ENCODE data around the gene GRK3. TPM values are rescaled to one million over a fixed set of nuclear protein-coding genes. Genes with fewer than 3 reads are reported as not detected.
A peak's percentile ranks its signal among the peaks of the same experiment; 100 is the strongest.
"Not testable (repeated sequence)": the region's sequence is repeated elsewhere in the genome, so short reads cannot be mapped to it uniquely, and the experiment has no call there.

GRK3 gene
- total RNA-seq: 10 to 100 TPM; 11.0 to 18.7 (median 13.2) TPM
- polyA plus RNA-seq: 5.4 TPM
- long read RNA-seq, donor 1, full-length matches to known transcripts: 9 of 24 reads
- long read RNA-seq, donor 1, partial matches to known transcripts: 3 of 24 reads
- long read RNA-seq, donor 1, other reads (novel, unspliced or antisense): 12 of 24 reads
- long read RNA-seq, donor 2, full-length matches to known transcripts: 5 of 9 reads
- long read RNA-seq, donor 2, partial matches to known transcripts: 1 of 9 reads
- long read RNA-seq, donor 2, other reads (novel, unspliced or antisense): 3 of 9 reads
- long read RNA-seq, donor 3, full-length matches to known transcripts: 4 of 28 reads
- long read RNA-seq, donor 3, partial matches to known transcripts: 7 of 28 reads
- long read RNA-seq, donor 3, other reads (novel, unspliced or antisense): 17 of 28 reads
- long read RNA-seq, donor 4, full-length matches to known transcripts: 2 of 6 reads
- long read RNA-seq, donor 4, partial matches to known transcripts: 1 of 6 reads
- long read RNA-seq, donor 4, other reads (novel, unspliced or antisense): 3 of 6 reads

DNA sequence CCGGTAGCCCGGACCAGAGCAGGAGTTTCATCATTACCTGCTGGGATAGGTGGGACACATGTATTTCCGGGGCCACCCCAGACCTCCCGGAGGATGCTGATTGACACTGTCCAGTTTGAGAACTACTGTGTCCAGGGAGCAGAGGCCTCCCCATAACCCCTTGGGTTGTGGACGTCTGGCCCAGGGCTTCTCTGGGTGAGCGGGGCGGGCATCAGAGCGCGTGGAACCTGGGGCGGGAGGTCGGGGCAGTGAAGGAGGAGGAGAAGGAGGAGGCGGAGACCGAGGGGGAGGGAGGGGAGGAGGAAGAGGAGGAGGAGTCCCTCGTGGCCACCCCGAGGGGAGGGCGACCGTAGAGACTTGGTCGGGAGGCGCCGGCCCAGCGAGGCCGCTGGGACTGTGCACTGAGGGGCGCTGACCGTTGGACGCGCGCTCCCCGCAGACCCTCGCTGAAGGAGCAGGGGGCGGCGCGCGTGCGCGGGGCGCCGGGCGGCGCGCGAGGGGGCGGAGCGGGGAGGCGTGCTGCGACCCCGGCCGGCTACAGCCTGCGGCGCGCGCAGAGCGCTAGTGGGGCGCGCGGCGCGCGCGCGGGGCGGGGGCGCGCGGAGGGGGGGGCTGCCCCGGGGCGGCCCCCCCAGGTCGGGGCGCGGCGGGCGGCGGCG lies at the start of gene GRK3:
TSS of gene GRK3 (plus strand) at position 356 of the 659 bp plus-strand sequence. CDS start 366 bp downstream, outside the sequence.
- Histone ChIP-seq H3K27ac (ENCODE audit: low read length) (peak within 1 kb of the TSS; percentile 19), H3K4me1 (ENCODE audit: control insufficient read depth, insufficient read depth, low read length) (no peaks in the 10 kb centered on the region), H3K9me3 (ENCODE audit: control insufficient read depth, low read length) (no peaks in the 10 kb centered on the region), H3K4me3 (ENCODE audit: low read length) (peak within 1 kb of the TSS; percentile 86), H3K27me3 (ENCODE audit: control insufficient read depth, insufficient read depth) (no peaks in the 10 kb centered on the region)
- whole genome bisulfite sequencing: 1% methylated on average over 70 of the region's 73 CpGs
- DNase-seq (peak; percentile 76 to 88 (median 82)), ATAC-seq (peak; percentile 88 to 90)
- intact Hi-C loops (cut with DNase I): loop anchor here in 1 of 4 donors (10.0 kb wide), 1 partner anchor 130 kb away; no protein-coding TSS in a partner anchor

DNA sequence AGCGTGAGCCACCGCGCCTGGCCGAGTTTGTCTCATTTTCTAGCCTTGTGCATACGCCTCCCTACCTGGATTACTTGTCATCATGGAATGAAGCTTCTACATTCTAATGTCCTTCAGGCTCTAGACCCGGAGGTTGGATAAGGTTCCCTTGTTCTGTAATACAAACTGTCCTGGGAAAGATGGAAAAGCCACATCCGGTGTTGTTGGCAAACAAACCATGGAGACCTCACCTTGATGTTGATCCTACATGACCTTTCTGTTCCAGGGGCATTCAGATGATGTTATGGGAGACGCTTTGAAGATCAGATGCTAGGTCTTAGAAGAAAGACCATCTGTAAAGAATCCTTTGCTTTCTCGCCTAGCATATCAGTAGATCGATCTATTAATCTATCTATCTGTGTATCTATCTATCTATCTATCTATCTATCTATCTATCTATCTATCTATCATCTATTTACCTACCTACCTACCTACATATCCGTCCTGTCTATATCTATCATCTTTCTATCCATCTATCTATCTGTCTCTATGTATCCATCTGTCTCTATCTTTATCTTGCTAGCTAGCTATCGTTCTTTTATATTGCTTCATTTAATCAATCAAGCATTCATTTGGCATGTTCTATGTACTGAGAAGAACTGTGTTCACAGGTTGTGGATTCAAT lies 46.3 kb upstream of the GRK3 start:
- no peaks in the 10 kb centered on the region for H3K9me3 ChIP-seq (ENCODE audit: control insufficient read depth, low read length)
- no peaks in the 10 kb centered on the region for H3K27me3 ChIP-seq (ENCODE audit: control insufficient read depth, insufficient read depth)
- intact Hi-C loops (cut with DNase I): no loop called here
- no peak overlapping the region for H3K27ac ChIP-seq (ENCODE audit: low read length)
- ATAC-seq (no peak), DNase-seq (no peak)
- WGBS: 92% methylated on average over 12 of the region's 12 CpGs
- no peaks in the 10 kb centered on the region for H3K4me1 ChIP-seq (ENCODE audit: control insufficient read depth, insufficient read depth, low read length)
- H3K4me3 ChIP-seq (ENCODE audit: low read length): no peak overlapping the region

DNA sequence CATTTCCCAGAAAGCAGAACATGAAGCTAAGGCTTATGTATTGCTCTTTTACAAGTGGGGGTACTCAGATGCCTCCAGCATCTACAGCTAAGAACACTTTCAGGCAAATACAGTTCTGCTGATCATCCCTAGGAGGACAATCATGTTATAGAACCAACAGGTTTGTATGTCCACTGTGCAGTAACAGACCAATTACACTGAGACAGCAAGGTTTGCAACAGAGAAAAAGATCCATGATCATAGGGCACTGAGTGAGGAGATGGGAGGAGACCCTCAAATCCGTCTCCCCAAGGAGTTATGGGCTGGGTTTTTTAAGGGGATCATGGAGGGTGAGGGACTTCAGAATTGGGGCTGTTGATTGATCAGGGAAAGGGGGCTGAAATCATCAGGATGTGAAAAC lies 39.1 kb upstream of the GRK3 start:
- 85% methylated on average over 1 of the region's 1 CpG for WGBS
- Histone ChIP-seq H3K27me3 (ENCODE audit: control insufficient read depth, insufficient read depth) (no peaks in the 10 kb centered on the region), H3K27ac (ENCODE audit: low read length) (no peak overlapping the region), H3K4me3 (ENCODE audit: low read length) (no peak overlapping the region), H3K4me1 (ENCODE audit: control insufficient read depth, insufficient read depth, low read length) (no peaks in the 10 kb centered on the region), H3K9me3 (ENCODE audit: control insufficient read depth, low read length) (no peaks in the 10 kb centered on the region)
- intact Hi-C loops (cut with DNase I): no loop called here
- DNase-seq: no peak
- no peak for ATAC-seq

DNA sequence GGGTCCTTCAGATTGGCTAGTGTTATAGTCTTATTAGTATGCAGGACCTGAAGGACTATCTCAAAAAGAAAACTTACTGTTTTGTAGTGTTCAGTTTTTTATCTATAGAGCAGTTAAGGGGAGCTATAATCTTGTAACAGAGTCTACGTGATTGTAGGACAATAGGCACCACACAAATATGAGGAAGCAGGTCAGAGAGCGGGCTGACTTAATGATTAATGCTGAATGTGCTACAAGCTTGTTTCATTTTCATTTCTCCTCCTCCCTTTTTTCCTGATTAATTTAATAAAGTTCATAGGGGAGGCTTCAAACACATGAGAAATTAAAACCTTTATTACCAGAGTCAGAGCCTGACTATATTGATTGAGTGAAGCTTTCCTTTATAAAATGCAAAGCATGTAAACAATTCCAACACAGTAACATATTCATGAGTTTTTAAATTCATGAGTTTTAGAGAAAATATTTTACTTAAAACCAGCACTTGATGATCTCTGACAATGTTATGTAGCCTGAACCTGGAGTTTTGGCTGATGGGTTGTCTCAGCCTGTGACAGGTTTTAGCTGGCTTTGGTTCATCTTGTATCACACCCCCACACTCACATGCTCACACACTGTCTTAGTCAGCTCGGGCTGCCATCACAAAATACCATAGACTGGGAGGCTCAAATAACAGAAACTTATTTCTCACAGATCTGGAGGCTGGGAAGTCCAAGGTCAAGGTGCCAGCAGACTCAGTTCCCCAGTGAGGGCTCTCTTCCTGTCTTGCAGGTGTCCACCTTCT lies 38.5 kb upstream of the GRK3 start:
- H3K4me1 ChIP-seq (ENCODE audit: control insufficient read depth, insufficient read depth, low read length); H3K4me3 ChIP-seq (ENCODE audit: low read length); H3K9me3 ChIP-seq (ENCODE audit: control insufficient read depth, low read length); DNase-seq; ATAC-seq; intact Hi-C loops (cut with DNase I); H3K27ac ChIP-seq (ENCODE audit: low read length); H3K27me3 ChIP-seq (ENCODE audit: control insufficient read depth, insufficient read depth): not testable (repeated sequence)
- WGBS: 69% methylated on average over 3 of the region's 3 CpGs

DNA sequence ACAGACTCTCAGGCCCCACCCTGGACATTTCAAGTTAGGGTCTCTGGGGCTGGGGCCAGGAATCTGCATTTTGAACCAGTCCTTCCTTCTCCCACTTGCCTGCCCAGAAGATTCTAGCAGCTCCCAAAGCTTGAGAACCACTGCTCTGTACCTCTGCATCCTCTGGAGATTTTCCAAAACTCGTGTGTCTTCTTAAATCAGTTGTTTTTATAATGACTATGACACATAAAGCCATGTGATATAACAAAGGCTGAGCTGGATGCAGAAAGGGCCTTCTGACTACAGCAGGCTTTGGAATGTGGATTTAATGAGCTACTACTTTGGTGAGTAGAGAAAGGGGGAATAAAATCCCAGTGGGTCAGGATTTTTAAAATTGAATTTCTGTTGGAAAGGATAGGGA lies 37.5 kb upstream of the GRK3 start:
- H3K9me3 ChIP-seq (ENCODE audit: control insufficient read depth, low read length); ATAC-seq; DNase-seq; intact Hi-C loops (cut with DNase I); H3K27me3 ChIP-seq (ENCODE audit: control insufficient read depth, insufficient read depth); H3K27ac ChIP-seq (ENCODE audit: low read length); H3K4me3 ChIP-seq (ENCODE audit: low read length); H3K4me1 ChIP-seq (ENCODE audit: control insufficient read depth, insufficient read depth, low read length): not testable (repeated sequence)
- 23% methylated on average over 1 of the region's 1 CpG for WGBS

DNA sequence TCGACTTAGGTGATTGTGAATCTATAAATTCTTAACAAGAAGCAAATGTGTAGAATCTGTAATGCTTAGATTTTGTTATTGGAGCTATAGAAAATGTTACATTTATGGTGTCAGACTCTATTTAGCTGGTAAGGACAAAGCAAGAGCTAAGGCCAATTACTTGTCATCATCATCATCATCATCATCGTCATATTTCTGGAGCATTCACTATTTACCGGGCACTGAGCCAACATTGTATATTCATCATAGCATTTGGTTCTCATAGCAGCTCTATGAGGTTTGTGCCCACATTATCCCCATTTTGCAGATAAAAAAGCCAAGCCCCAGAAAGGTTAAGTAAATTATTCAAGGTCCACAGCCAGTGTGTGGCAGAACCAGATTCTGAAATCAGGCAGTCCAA lies 36.4 kb upstream of the GRK3 start:
- H3K4me3 ChIP-seq (ENCODE audit: low read length); DNase-seq; ATAC-seq; H3K27ac ChIP-seq (ENCODE audit: low read length); H3K9me3 ChIP-seq (ENCODE audit: control insufficient read depth, low read length); H3K27me3 ChIP-seq (ENCODE audit: control insufficient read depth, insufficient read depth); H3K4me1 ChIP-seq (ENCODE audit: control insufficient read depth, insufficient read depth, low read length); intact Hi-C loops (cut with DNase I): not testable (repeated sequence)
- WGBS: 57% methylated on average over 3 of the region's 3 CpGs

DNA sequence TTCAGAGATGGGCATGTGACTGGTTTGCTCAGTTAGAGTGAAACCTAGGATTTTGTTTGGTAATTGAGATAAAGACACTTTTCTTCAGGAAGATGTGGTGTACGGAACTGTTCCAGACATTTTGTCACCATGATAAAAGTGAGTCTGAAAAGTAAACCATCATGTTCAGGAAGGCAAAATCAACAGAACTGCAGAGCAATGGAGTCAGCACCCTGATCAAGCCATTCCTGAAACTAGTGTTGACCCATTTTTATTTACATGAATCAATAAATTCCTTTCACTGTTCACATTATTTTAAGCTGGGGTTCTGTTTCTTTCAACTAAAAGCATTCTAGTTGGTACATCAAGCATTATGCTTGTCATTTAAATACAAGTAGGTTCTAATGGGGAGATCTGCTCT lies 35.4 kb upstream of the GRK3 start:
- intact Hi-C loops (cut with DNase I); H3K27ac ChIP-seq (ENCODE audit: low read length); H3K9me3 ChIP-seq (ENCODE audit: control insufficient read depth, low read length); H3K4me1 ChIP-seq (ENCODE audit: control insufficient read depth, insufficient read depth, low read length); H3K27me3 ChIP-seq (ENCODE audit: control insufficient read depth, insufficient read depth); DNase-seq; H3K4me3 ChIP-seq (ENCODE audit: low read length); ATAC-seq: not testable (repeated sequence)
- 69% methylated on average over 1 of the region's 1 CpG for WGBS

DNA sequence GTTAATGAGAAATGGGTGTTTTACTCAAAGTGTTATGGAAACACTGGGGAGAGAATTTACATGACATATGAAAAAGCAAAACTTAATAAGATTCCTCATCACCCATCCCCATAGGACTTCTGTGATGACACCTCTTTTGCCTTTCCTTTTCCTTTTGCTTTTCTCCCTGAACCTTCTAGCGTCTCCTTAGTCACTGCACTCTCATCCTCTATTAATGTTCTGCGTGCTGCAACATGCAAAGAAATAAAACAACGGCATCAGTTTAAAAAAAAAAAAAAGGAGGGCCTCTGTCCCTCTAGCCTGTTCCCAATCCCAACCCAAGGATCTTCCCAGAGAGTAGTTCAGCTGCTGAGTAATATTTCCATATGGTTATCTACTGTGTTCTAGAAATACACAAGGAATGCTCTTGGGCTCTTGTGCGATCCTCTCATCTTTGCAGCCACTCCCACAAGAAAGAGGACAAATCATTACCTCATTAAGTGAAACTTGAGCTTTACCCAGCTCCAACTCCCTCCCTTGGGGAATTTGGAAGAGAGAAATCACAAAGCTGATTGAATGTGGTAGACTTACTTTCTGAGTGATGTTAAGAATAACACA lies 34.8 kb upstream of the GRK3 start:
- H3K4me3 ChIP-seq (ENCODE audit: low read length); DNase-seq; H3K4me1 ChIP-seq (ENCODE audit: control insufficient read depth, insufficient read depth, low read length); H3K27ac ChIP-seq (ENCODE audit: low read length); H3K27me3 ChIP-seq (ENCODE audit: control insufficient read depth, insufficient read depth); H3K9me3 ChIP-seq (ENCODE audit: control insufficient read depth, low read length); ATAC-seq: not testable (repeated sequence)
- WGBS: 91% methylated on average over 4 of the region's 4 CpGs
- intact Hi-C loops (cut with DNase I): loop anchor here in 2 of 4 donors (5.0 to 10.0 kb wide), 2 partner anchors 42 to 45 kb away; no protein-coding TSS in a partner anchor

DNA sequence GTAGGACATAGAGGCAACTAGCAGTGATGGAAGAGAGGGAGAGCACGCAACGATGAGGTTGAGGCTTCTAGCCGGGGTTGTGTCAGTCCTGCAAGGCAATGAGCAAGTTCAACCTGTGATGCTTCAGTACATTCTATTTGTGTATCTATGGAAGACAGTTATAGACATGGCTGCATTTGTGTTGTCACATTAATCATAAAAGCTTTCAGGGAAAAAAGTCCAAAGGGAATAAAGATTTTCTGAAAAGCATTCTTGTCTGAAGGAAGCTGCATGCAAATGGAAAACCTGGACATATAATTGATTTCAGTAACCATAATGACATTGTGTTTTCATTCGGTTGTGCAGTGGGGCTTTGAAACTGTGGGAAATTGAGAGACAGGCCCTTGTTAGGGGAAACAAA lies 32.8 kb upstream of the GRK3 start:
- not testable (repeated sequence) for H3K9me3 ChIP-seq (ENCODE audit: control insufficient read depth, low read length); H3K4me1 ChIP-seq (ENCODE audit: control insufficient read depth, insufficient read depth, low read length); H3K27ac ChIP-seq (ENCODE audit: low read length); DNase-seq; H3K27me3 ChIP-seq (ENCODE audit: control insufficient read depth, insufficient read depth); H3K4me3 ChIP-seq (ENCODE audit: low read length); ATAC-seq
- intact Hi-C loops (cut with DNase I): loop anchor here in 2 of 4 donors (5.0 to 10.0 kb wide), 2 partner anchors 44 to 47 kb away; no protein-coding TSS in a partner anchor
- WGBS: 67% methylated on average over 4 of the region's 4 CpGs

DNA sequence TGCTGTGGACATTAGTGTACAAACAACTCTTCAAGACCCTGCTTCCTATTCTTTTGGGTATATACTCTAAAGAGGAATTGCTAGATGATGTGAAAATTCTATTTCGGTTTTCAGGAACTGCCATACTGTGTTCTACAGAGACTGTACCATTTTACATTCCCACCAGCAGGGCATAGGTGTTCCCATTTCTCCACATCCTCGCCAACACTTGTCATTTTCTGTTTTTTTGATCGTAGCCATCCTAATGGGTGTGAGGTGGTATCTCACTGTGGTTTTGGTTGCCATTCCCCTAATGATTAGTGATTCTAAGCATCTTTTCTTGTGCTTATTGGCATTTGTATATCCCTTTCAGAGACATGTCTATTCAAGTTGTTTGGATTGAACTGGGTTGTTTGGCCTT lies 29.8 kb upstream of the GRK3 start:
- no peak overlapping the region for H3K27ac ChIP-seq (ENCODE audit: low read length)
- no peak overlapping the region for H3K4me3 ChIP-seq (ENCODE audit: low read length)
- DNase-seq: no peak
- no peaks in the 10 kb centered on the region for H3K4me1 ChIP-seq (ENCODE audit: control insufficient read depth, insufficient read depth, low read length)
- WGBS: 97% methylated on average over 3 of the region's 3 CpGs
- no peaks in the 10 kb centered on the region for H3K9me3 ChIP-seq (ENCODE audit: control insufficient read depth, low read length)
- H3K27me3 ChIP-seq (ENCODE audit: control insufficient read depth, insufficient read depth): no peaks in the 10 kb centered on the region
- intact Hi-C loops (cut with DNase I): loop anchor here in 2 of 4 donors (5.0 to 10.0 kb wide), 2 partner anchors 47 to 50 kb away; no protein-coding TSS in a partner anchor
- no peak for ATAC-seq

All from right cardiac atrium (tissue), 5 donors.